Panc1 (cell line): ENCODE measurements around the gene GABRR2. TPM values are rescaled to one million over a fixed set of nuclear protein-coding genes. Genes with fewer than 3 reads are reported as not detected.

Experiments
- ATAC-seq: fragments of 200-7000 bp; cut with Tn5 transposase; 2 replicates; pipeline ENCODE4 v1.9.1; 2020; ENCODE audit warnings: mild to moderate bottlenecking, moderate library complexity
- BruUV-seq: library from RNA; stranded (reverse); fragments of 400-500 nt; replicated peaks from 2 replicates; lab custom pipeline; 2021; lab: Mats Ljungman, UMichigan
- CTCF ChIA-PET: fragments of 300-600 bp; sonication (Branson Sonifier 250); formaldehyde crosslinking; loops from one replicate; lab custom pipeline; 2022; ENCODE audit warnings: antibody characterized with exemption; lab: Charles Lee
- POLR2A ChIA-PET: fragments of 300-600 bp; sonication (Branson Sonifier 250); formaldehyde crosslinking; loops from one replicate; lab custom pipeline; 2022; ENCODE audit warnings: antibody characterized with exemption; lab: Charles Lee
- DNase-seq: peaks from one replicate; pipeline ENCODE4 v3.0.0-alpha.2; 2010; ENCODE audit warnings: low read depth, low spot score
- H3K27ac ChIP-seq: 2 replicates; pipeline ENCODE4 v1.5.1; 2011; ENCODE audit warnings: mild to moderate bottlenecking, low read length, inconsistent platforms
- H3K27me3 ChIP-seq: fragments of 200-500 bp; sonication (Bioruptor generic); 2 replicates; pipeline ENCODE4 v1.6.0; 2014; ENCODE audit warnings: low read length, inconsistent platforms; ENCODE audit not compliant: control insufficient read depth, insufficient read depth
- H3K36me3 ChIP-seq: fragments of 200-500 bp; sonication (Bioruptor generic); 2 replicates; pipeline ENCODE4 v1.5.1; 2014; ENCODE audit warnings: inconsistent platforms, mild to moderate bottlenecking, low read length, moderate library complexity; ENCODE audit not compliant: control insufficient read depth, insufficient read depth
- H3K4me1 ChIP-seq: 2 replicates; pipeline ENCODE4 v1.5.1; 2011; ENCODE audit warnings: inconsistent platforms, mild to moderate bottlenecking, low read length, moderate library complexity; ENCODE audit not compliant: control insufficient read depth, insufficient read depth
- H3K4me3 ChIP-seq, 2 experiments: 2 replicates each; pipeline ENCODE4 v1.5.1; 2011 to 2012; ENCODE audit warnings: low read depth in 2 of 2, low read length in 2 of 2, mild to moderate bottlenecking in 2 of 2, inconsistent platforms in 1 of 2, moderate library complexity in 1 of 2
- H3K9me3 ChIP-seq: fragments of 200-500 bp; sonication (Bioruptor generic); 2 replicates; pipeline ENCODE4 v1.5.1; 2014; ENCODE audit warnings: low read depth, mild to moderate bottlenecking, inconsistent platforms, low read length, moderate library complexity; ENCODE audit not compliant: control insufficient read depth, insufficient read depth
- POLR2AphosphoS5 ChIP-seq: IDR thresholded peaks from 2 replicates; pipeline ENCODE4 v1.6.1; 2012; ENCODE audit warnings: mild to moderate bottlenecking, low read depth, low read length, moderate library complexity
- SIN3A ChIP-seq: IDR thresholded peaks from 2 replicates; pipeline ENCODE4 v1.6.1; 2012; ENCODE audit warnings: low read depth, mild to moderate bottlenecking, low read length, moderate library complexity, borderline replicate concordance; ENCODE audit not compliant: insufficient read depth
- TCF7L2 ChIP-seq: IDR thresholded peaks from 2 replicates; pipeline ENCODE4 v1.6.1; 2011; ENCODE audit warnings: mild to moderate bottlenecking, low read depth, low read length, inconsistent platforms
- in situ Hi-C: cut with HindIII; loops from 2 replicates; pipeline ENCODE4 v1.10.0; 2016; ENCODE audit warnings: low sequenced_read_pairs, low pct_unique_long_range_greater_than_20kb
- intact Hi-C: fragments of 100-400 bp; cut with micrococcal nuclease; formaldehyde crosslinking; loops from one replicate; pipeline ENCODE4 v1.10.0; 2022; ENCODE audit not compliant: unreplicated experiment
- total RNA-seq: library from RNA; stranded (reverse); gene quantifications from one replicate; pipeline ENCODE4 v1.2.1, GENCODE V29; 2021; ENCODE audit not compliant: unreplicated experiment
- TF ChIP-seq, protein P1 (sequence below), 2 experiments: IDR thresholded peaks; 2 replicates each; pipeline ENCODE4 v1.6.1; 2011 to 2012; ENCODE audit warnings: low read depth in 2 of 2, control low read depth in 1 of 2, low read length in 1 of 2, mild to moderate bottlenecking in 1 of 2, moderate library complexity in 1 of 2; ENCODE audit not compliant: insufficient read depth in 1 of 2
- TF ChIP-seq, protein P2 (sequence below): fragments of 450-650 bp; IDR thresholded peaks from 2 replicates; pipeline ENCODE4 v1.5.1; 2017; ENCODE audit warnings: mild to moderate bottlenecking

GABRR2 gene
- total RNA-seq, 1 experiment from 2014 or later, result 0.18 TPM

DNA sequence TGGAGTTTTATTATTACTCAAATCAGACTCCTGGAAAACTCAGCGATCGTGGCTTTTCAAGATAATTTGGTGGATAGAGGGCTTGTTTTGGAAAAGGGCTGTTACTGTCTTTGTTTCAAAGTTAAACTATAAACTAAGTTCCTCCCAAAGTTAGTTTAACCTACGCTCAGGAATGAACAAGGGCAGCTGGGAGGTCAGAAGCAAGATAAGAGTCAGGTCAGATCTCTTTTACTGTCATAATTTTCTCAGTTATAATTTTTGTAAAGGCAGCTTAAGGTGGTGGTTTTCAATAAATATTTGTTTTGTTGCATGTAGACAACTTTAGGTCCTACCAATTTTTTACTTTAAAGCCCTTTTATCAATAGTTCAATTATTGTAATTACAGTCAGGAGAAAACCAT is 9.2 kb upstream of the GABRR2 start:
- no peak for ATAC-seq
- H3K4me1 ChIP-seq, result no peaks in the 10 kb centered on the region
- no peak overlapping the region for H3K27ac ChIP-seq
- BruUV-seq, result no TSS peak
- intact Hi-C loops, result no loop called here
- POLR2A ChIA-PET, result no interaction called here
- no peak overlapping the region for H3K4me3 ChIP-seq
- TF ChIP-seq, protein P1, sequence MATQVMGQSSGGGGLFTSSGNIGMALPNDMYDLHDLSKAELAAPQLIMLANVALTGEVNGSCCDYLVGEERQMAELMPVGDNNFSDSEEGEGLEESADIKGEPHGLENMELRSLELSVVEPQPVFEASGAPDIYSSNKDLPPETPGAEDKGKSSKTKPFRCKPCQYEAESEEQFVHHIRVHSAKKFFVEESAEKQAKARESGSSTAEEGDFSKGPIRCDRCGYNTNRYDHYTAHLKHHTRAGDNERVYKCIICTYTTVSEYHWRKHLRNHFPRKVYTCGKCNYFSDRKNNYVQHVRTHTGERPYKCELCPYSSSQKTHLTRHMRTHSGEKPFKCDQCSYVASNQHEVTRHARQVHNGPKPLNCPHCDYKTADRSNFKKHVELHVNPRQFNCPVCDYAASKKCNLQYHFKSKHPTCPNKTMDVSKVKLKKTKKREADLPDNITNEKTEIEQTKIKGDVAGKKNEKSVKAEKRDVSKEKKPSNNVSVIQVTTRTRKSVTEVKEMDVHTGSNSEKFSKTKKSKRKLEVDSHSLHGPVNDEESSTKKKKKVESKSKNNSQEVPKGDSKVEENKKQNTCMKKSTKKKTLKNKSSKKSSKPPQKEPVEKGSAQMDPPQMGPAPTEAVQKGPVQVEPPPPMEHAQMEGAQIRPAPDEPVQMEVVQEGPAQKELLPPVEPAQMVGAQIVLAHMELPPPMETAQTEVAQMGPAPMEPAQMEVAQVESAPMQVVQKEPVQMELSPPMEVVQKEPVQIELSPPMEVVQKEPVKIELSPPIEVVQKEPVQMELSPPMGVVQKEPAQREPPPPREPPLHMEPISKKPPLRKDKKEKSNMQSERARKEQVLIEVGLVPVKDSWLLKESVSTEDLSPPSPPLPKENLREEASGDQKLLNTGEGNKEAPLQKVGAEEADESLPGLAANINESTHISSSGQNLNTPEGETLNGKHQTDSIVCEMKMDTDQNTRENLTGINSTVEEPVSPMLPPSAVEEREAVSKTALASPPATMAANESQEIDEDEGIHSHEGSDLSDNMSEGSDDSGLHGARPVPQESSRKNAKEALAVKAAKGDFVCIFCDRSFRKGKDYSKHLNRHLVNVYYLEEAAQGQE (IDR thresholded peaks at IDR 0.05; ENCODE audit: insufficient read depth in 1 of 2, low read depth in 2 of 2, low read length in 1 of 2), result no peak
- TF ChIP-seq SIN3A (no peak), TCF7L2 (no peak), POLR2AphosphoS5 (no peak)
- TF ChIP-seq, protein P2, sequence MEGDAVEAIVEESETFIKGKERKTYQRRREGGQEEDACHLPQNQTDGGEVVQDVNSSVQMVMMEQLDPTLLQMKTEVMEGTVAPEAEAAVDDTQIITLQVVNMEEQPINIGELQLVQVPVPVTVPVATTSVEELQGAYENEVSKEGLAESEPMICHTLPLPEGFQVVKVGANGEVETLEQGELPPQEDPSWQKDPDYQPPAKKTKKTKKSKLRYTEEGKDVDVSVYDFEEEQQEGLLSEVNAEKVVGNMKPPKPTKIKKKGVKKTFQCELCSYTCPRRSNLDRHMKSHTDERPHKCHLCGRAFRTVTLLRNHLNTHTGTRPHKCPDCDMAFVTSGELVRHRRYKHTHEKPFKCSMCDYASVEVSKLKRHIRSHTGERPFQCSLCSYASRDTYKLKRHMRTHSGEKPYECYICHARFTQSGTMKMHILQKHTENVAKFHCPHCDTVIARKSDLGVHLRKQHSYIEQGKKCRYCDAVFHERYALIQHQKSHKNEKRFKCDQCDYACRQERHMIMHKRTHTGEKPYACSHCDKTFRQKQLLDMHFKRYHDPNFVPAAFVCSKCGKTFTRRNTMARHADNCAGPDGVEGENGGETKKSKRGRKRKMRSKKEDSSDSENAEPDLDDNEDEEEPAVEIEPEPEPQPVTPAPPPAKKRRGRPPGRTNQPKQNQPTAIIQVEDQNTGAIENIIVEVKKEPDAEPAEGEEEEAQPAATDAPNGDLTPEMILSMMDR, result no peak
- no peaks in the 10 kb centered on the region for H3K36me3 ChIP-seq
- CTCF ChIA-PET, result no interaction called here
- no peaks in the 10 kb centered on the region for H3K27me3 ChIP-seq
- in situ Hi-C loops, result no loop called here
- no peak for DNase-seq
- H3K9me3 ChIP-seq, result no peaks in the 10 kb centered on the region

DNA sequence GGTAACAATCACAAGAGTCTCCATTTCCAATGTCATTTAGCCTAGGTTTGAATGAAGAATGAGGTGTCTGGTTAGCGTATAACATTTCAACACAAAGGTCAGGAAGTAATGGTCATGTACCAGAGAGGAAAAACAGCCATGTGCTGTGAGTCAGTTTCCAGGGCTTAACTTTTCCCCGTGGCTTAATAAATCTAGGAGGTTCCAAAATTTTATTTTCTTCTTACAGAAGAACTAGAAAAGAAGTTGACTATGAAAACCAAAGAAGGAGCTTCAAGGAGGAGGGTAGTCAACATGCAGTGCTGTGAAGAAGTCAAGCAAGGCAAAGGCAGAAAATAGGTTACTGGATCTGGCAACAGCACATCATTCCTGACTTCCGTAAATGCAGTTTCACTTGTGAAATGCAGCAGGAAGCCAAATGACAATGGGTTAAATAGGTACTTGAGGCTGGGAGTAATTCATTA is 8.4 kb upstream of the GABRR2 start:
- Histone ChIP-seq H3K4me1 (no peaks in the 10 kb centered on the region), H3K27ac (no peak overlapping the region), H3K9me3 (no peaks in the 10 kb centered on the region), H3K36me3 (no peaks in the 10 kb centered on the region), H3K27me3 (no peaks in the 10 kb centered on the region), H3K4me3 (no peak overlapping the region)
- BruUV-seq, result no TSS peak
- ChIA-PET CTCF (no interaction called here), POLR2A (no interaction called here)
- intact Hi-C loops, result no loop called here
- in situ Hi-C loops, result no loop called here
- DNase-seq, result no peak
- no peak for TF ChIP-seq POLR2AphosphoS5
- TF ChIP-seq SIN3A, result no peak
- TF ChIP-seq, protein P1 (IDR thresholded peaks at IDR 0.05; ENCODE audit: insufficient read depth in 1 of 2, low read depth in 2 of 2, low read length in 1 of 2), result no peak
- no peak for TF ChIP-seq TCF7L2
- TF ChIP-seq, protein P2, result no peak
- ATAC-seq, result no peak
